Measurements from ENCODE around the gene CFAP410. TPM values are rescaled to one million over a fixed set of nuclear protein-coding genes. Genes with fewer than 3 reads are reported as not detected.
A peak's percentile ranks its signal among the peaks of the same experiment; 100 is the strongest.

Gene CFAP410
- total and polyA plus RNA-seq, 2 of the 8 experiments (the other 6 are each of a cell fraction or from before 2014, with no cell fraction given): 10.6 to 12.0 TPM

DNA sequence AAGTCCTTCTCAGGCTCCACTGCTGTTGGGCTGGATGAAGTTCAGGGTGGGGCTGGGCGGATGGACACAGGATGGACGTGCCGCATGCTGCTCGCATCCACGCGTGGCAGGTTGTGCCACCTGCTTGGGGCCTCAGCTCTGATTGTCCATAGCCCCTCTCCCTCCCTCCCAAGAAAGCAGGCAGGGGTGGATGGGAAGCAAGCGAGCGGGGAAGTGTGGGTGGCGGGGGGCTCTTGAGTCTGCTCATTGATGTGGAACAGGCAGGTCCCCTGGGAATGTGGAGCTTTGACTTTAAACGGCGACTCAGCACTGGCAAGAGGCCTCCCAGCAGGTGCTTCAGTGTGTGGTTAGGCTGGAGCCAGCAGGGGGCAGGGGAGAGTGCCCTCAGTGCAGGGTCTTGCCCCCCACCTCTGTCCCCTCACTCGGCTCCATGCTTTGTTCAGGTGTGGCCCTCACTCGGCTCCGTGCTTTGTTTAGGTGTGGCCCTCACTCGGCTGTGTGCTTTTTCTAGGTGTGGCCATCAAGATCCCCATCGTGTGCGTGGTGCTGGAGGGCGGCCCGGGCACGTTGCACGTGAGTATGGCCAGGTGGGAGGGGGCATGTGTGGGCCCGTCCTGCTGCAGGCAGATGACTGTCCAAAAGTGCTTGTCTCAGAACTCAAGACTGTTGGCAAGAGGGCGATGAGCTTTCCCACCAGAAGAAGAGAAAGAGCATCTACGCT is 38.2 kb upstream of the CFAP410 start (continued):
- no peak for TF ChIP-seq SIX5 (IDR thresholded peaks at IDR 0.05; ENCODE audit: low read depth, low read length)
- no peak for TF ChIP-seq POLR2AphosphoS5 (IDR thresholded peaks at IDR 0.05; ENCODE audit: low read depth, low read length)
- no peak for TF ChIP-seq POLR2A (IDR thresholded peaks at IDR 0.05; ENCODE audit: control extremely low read depth in 1 of 2, low read depth in 2 of 2, low read length in 2 of 2)
- 0 out of 2 replicates have a peak, but pooled peaks have one; percentile 29 for TF ChIP-seq E2F6 (IDR thresholded peaks at IDR 0.05)
- no peak for TF ChIP-seq CHD7 (IDR thresholded peaks at IDR 0.05; ENCODE audit: insufficient replicate concordance, low read length)
- no peak for TF ChIP-seq KDM5A (IDR thresholded peaks at IDR 0.05; ENCODE audit: low read length)
- TF ChIP-seq SIN3A (conservative IDR thresholded peaks at IDR 0.05 in 1 of 2, IDR thresholded peaks at IDR 0.05 in 1 of 2; ENCODE audit: low read depth in 1 of 2, low read length in 2 of 2): no peak
- TF ChIP-seq BCL11A (IDR thresholded peaks at IDR 0.05; ENCODE audit: low read depth in 2 of 2, low read length in 2 of 2): no peak
- no peak for TF ChIP-seq SP4 (IDR thresholded peaks at IDR 0.05; ENCODE audit: low read length)

Measured in H1 (cell line).